ENCODE results near the gene ARSA.

The ARSA gene

GRCh38 chr22:50622723-50623327, 5.1 kb downstream of the ARSA start:
- Histone ChIP-seq H3K27ac (ENCODE audit: low read depth, low read length, poor library complexity, severe bottlenecking) (peak overlapping the region; percentile 92), H3K9me3 (ENCODE audit: low read length) (no peaks in the 10 kb centered on the region), H3K79me2 (ENCODE audit: insufficient read depth, low read length) (no peaks in the 10 kb centered on the region), H3K4me2 (ENCODE audit: low read length) (peak overlapping the region; percentile 81), H2AFZ (ENCODE audit: low read length) (no peak overlapping the region), H3K36me3 (ENCODE audit: insufficient read depth, low read length) (no peaks in the 10 kb centered on the region), H3F3A (ENCODE audit: insufficient read depth, low read length) (peaks cover 9% of the 10 kb centered on the region; the same call in 1 of the 2 replicates), H3K27me3 (ENCODE audit: insufficient read depth, low read length) (no peaks in the 10 kb centered on the region), H3K4me3 (ENCODE audit: low read depth, low read length, poor library complexity, severe bottlenecking) (peak overlapping the region; percentile 58), H3K9ac (ENCODE audit: low read length) (peak overlapping the region; percentile 66; the same call in 1 of the 2 replicates), H3K9me2 (ENCODE audit: low read depth, low read length) (no peaks in the 10 kb centered on the region), H3K4me1 (ENCODE audit: insufficient read depth, low read length, severe bottlenecking) (peaks cover 52% of the 10 kb centered on the region), H4K20me1 (ENCODE audit: insufficient read depth, low read length) (no peaks in the 10 kb centered on the region)
- TF ChIP-seq CTCF (IDR thresholded peaks at IDR 0.05; ENCODE audit: low read length): no peak
- no peak for TF ChIP-seq EZH2 (IDR thresholded peaks at IDR 0.05; ENCODE audit: borderline replicate concordance, low read length)

DNA sequence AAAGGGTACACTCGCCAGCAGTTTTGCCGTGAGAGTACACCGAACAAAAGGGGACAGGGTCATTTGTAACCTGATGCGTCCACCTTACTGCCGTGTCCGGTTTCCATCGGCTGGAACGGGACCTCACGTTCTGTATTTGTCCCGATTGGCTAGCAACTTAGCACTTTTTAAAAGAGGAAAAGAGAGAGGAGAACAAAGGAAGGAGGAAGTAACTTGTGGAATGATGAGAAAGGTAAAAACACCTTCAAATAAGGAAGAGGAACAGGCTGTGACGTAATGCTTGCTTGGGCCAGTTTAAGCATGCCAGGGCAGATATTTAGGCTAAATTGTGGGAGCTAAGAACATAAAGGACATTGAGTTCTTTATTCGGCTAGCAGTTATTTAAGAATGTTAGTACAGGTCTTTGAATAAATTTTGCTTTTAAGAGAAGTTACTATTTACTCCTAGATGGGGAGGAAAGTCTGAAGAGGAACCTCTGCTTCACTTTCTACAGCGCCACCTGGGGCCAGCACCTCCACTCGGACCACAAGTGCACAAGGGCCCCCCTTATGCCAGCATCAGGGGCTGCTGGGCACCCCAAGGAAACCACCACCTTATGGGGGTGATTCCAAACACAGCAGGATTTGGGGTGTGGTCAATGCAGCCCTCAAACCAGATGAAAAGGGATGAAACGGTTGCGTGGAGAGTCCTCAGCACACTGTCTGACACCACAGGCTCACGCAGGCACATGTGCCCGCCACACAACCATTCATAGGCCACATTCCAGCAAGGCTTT, 5.8 kb downstream of the ARSA start:
- Histone ChIP-seq H3K9me3 (ENCODE audit: low read length) (no peaks in the 10 kb centered on the region), H3K9me2 (ENCODE audit: low read depth, low read length) (no peaks in the 10 kb centered on the region), H3K79me2 (ENCODE audit: insufficient read depth, low read length) (no peaks in the 10 kb centered on the region), H3K4me3 (ENCODE audit: low read depth, low read length, poor library complexity, severe bottlenecking) (peak overlapping the region; percentile 58), H3K36me3 (ENCODE audit: insufficient read depth, low read length) (no peaks in the 10 kb centered on the region), H3K4me1 (ENCODE audit: insufficient read depth, low read length, severe bottlenecking) (peaks cover 47% of the 10 kb centered on the region), H3K27ac (ENCODE audit: low read depth, low read length, poor library complexity, severe bottlenecking) (peak overlapping the region; percentile 92), H3K27me3 (ENCODE audit: insufficient read depth, low read length) (no peaks in the 10 kb centered on the region), H4K20me1 (ENCODE audit: insufficient read depth, low read length) (no peaks in the 10 kb centered on the region), H3F3A (ENCODE audit: insufficient read depth, low read length) (peaks cover 9% of the 10 kb centered on the region; the same call in 1 of the 2 replicates), H3K4me2 (ENCODE audit: low read length) (peak overlapping the region; percentile 81), H3K9ac (ENCODE audit: low read length) (peak overlapping the region; percentile 66), H2AFZ (ENCODE audit: low read length) (no peak overlapping the region)
- TF ChIP-seq CTCF (IDR thresholded peaks at IDR 0.05; ENCODE audit: low read length): peak; percentile 83
- no peak for TF ChIP-seq EZH2 (IDR thresholded peaks at IDR 0.05; ENCODE audit: borderline replicate concordance, low read length)

DNA sequence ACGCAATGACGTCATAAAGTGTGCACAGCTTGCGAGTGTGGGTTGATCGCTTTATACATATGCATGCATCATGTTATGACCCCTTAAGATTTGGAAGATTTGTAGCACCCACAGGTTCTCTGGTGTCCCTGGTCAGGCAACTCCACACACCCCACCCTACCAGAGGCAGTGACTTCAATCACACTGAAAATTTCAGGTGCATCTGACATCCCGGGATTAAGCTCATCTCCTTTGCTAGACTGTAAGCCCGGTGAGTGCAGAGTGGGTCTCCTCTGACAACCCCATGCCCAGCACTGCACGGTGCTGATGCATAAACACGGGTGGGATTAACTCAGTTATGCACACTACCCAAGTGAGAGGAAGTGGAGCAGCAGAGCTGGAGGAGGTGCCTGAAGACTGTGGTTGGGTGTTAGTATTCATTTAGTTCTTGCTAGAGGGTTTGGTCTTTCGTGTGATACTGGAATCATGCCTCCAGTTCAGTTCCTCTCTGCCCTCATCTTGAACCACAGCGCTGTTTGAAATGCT, 6.5 kb downstream of the ARSA start:
- Histone ChIP-seq H3K9me3 (ENCODE audit: low read length) (no peaks in the 10 kb centered on the region), H3K4me3 (ENCODE audit: low read depth, low read length, poor library complexity, severe bottlenecking) (peak overlapping the region; percentile 58), H3K9me2 (ENCODE audit: low read depth, low read length) (no peaks in the 10 kb centered on the region), H3K4me1 (ENCODE audit: insufficient read depth, low read length, severe bottlenecking) (peaks cover 40% of the 10 kb centered on the region), H3K4me2 (ENCODE audit: low read length) (peak overlapping the region; percentile 81), H3K27ac (ENCODE audit: low read depth, low read length, poor library complexity, severe bottlenecking) (peak overlapping the region; percentile 92), H3K9ac (ENCODE audit: low read length) (peak overlapping the region; percentile 66), H3K27me3 (ENCODE audit: insufficient read depth, low read length) (no peaks in the 10 kb centered on the region), H3K79me2 (ENCODE audit: insufficient read depth, low read length) (no peaks in the 10 kb centered on the region), H3K36me3 (ENCODE audit: insufficient read depth, low read length) (no peaks in the 10 kb centered on the region), H3F3A (ENCODE audit: insufficient read depth, low read length) (peaks cover 9% of the 10 kb centered on the region; the same call in 1 of the 2 replicates), H4K20me1 (ENCODE audit: insufficient read depth, low read length) (no peaks in the 10 kb centered on the region), H2AFZ (ENCODE audit: low read length) (no peak overlapping the region)
- TF ChIP-seq EZH2 (IDR thresholded peaks at IDR 0.05; ENCODE audit: borderline replicate concordance, low read length) (no peak), CTCF (IDR thresholded peaks at IDR 0.05; ENCODE audit: low read length) (no peak)

Data from OCI-LY1 (cell line).